H9 (cell line): ENCODE measurements around the gene AVEN. TPM values are rescaled to one million over a fixed set of nuclear protein-coding genes. Genes with fewer than 3 reads are reported as not detected.

ENCODE experiments used
- DNase-seq: peaks from one replicate; pipeline ENCODE4 v3.0.0-alpha.2; 2017
- H2AFZ ChIP-seq: one replicate; pipeline ENCODE4 v1.6.1; 2013; ENCODE audit warnings: mild to moderate bottlenecking, low read length, control low read depth, moderate library complexity
- H2AK5ac ChIP-seq: 2 replicates; pipeline ENCODE4 v1.6.1; 2013; ENCODE audit warnings: low read length, control low read depth, mixed read lengths; ENCODE audit not compliant: insufficient read length
- H2BK120ac ChIP-seq: one replicate; pipeline ENCODE4 v1.6.1; 2013; ENCODE audit warnings: low read depth, mild to moderate bottlenecking, low read length, control low read depth, inconsistent platforms; ENCODE audit not compliant: poor library complexity, severe bottlenecking
- H2BK12ac ChIP-seq: 2 replicates; pipeline ENCODE4 v1.6.1; 2013; ENCODE audit warnings: low read length, control low read depth, mixed read lengths, low read depth; ENCODE audit not compliant: insufficient read length
- H2BK15ac ChIP-seq: 2 replicates; pipeline ENCODE4 v1.6.1; 2013; ENCODE audit warnings: low read depth, low read length, control low read depth
- H2BK20ac ChIP-seq: one replicate; pipeline ENCODE4 v1.6.1; 2013; ENCODE audit warnings: low read depth, mild to moderate bottlenecking, low read length, control low read depth, inconsistent platforms; ENCODE audit not compliant: poor library complexity, severe bottlenecking
- H2BK5ac ChIP-seq: 2 replicates; pipeline ENCODE4 v1.6.1; 2013; ENCODE audit warnings: low read length, control low read depth, mixed read lengths; ENCODE audit not compliant: insufficient read length
- H3K14ac ChIP-seq: 2 replicates; pipeline ENCODE4 v1.6.1; 2013; ENCODE audit warnings: low read length, control low read depth; ENCODE audit not compliant: insufficient read depth
- H3K18ac ChIP-seq: 2 replicates; pipeline ENCODE4 v1.6.1; 2013; ENCODE audit warnings: low read depth, mild to moderate bottlenecking, mixed read lengths, low read length, control low read depth; ENCODE audit not compliant: insufficient read length
- H3K23ac ChIP-seq: 2 replicates; pipeline ENCODE4 v1.6.1; 2013; ENCODE audit warnings: low read length, control low read depth, mixed read lengths, low read depth; ENCODE audit not compliant: insufficient read length
- H3K23me2 ChIP-seq: 2 replicates; pipeline ENCODE4 v1.6.1; 2013; ENCODE audit warnings: low read depth, mild to moderate bottlenecking, mixed read lengths, low read length, control low read depth; ENCODE audit not compliant: insufficient read length, poor library complexity, severe bottlenecking
- H3K27ac ChIP-seq: 2 replicates; pipeline ENCODE4 v1.5.1; 2013; ENCODE audit warnings: low read length, control low read depth, mixed read lengths, low read depth; ENCODE audit not compliant: insufficient read length
- H3K27me3 ChIP-seq: 2 replicates; pipeline ENCODE4 v1.6.1; 2013; ENCODE audit warnings: low read length, control low read depth, inconsistent platforms; ENCODE audit not compliant: insufficient read depth
- H3K4ac ChIP-seq: 2 replicates; pipeline ENCODE4 v1.6.1; 2013; ENCODE audit warnings: low read depth, mild to moderate bottlenecking, control low read depth, inconsistent platforms, low read length, moderate library complexity
- H3K4me1 ChIP-seq: 2 replicates; pipeline ENCODE4 v1.6.1; 2013; ENCODE audit warnings: low read length, control low read depth, inconsistent platforms; ENCODE audit not compliant: insufficient read depth
- H3K4me2 ChIP-seq: 2 replicates; pipeline ENCODE4 v1.6.1; 2013; ENCODE audit warnings: low read length, control low read depth, mixed read lengths; ENCODE audit not compliant: insufficient read length, insufficient read depth
- H3K56ac ChIP-seq: 2 replicates; pipeline ENCODE4 v1.6.1; 2013; ENCODE audit warnings: low read depth, mild to moderate bottlenecking, mixed read lengths, low read length, control low read depth; ENCODE audit not compliant: insufficient read length
- H3K79me1 ChIP-seq: 2 replicates; pipeline ENCODE4 v1.6.1; 2013; ENCODE audit warnings: low read depth, mild to moderate bottlenecking, moderate library complexity, low read length, control low read depth, inconsistent platforms; ENCODE audit not compliant: insufficient read depth, poor library complexity, severe bottlenecking
- H3K79me2 ChIP-seq: 2 replicates; pipeline ENCODE4 v1.6.1; 2013; ENCODE audit warnings: low read length, control low read depth, inconsistent platforms; ENCODE audit not compliant: insufficient read depth
- H3K9ac ChIP-seq: 2 replicates; pipeline ENCODE4 v1.6.1; 2013; ENCODE audit warnings: low read length, control low read depth, mixed read lengths; ENCODE audit not compliant: insufficient read length; ENCODE audit errors: extremely low read depth
- H3K9me3 ChIP-seq: one replicate; pipeline ENCODE4 v1.6.1; 2013; ENCODE audit warnings: low read depth, low read length, inconsistent platforms; ENCODE audit not compliant: control insufficient read depth
- H3T11ph ChIP-seq: one replicate; pipeline ENCODE4 v1.6.1; 2013; ENCODE audit warnings: mild to moderate bottlenecking, low read length, control low read depth, inconsistent platforms
- H4K20me1 ChIP-seq: one replicate; pipeline ENCODE4 v1.6.1; 2013; ENCODE audit not compliant: control insufficient read depth, insufficient read length, insufficient read depth
- H4K5ac ChIP-seq: 2 replicates; pipeline ENCODE4 v1.6.1; 2013; ENCODE audit warnings: low read depth, mild to moderate bottlenecking, mixed read lengths, low read length, control low read depth; ENCODE audit not compliant: insufficient read length
- H4K8ac ChIP-seq: replicated peaks from 2 replicates; pipeline ENCODE4 v1.6.1; 2013; ENCODE audit warnings: low read length, control low read depth, mixed read lengths, low read depth; ENCODE audit not compliant: insufficient read length
- H4K91ac ChIP-seq: 2 replicates; pipeline ENCODE4 v1.6.1; 2013; ENCODE audit warnings: low read depth, mild to moderate bottlenecking, moderate library complexity, mixed read lengths, low read length, control low read depth; ENCODE audit not compliant: insufficient read length
- H3K27ac Mint-ChIP-seq, 3 experiments: 2 replicates in 2 of 3; 3 replicates in 1 of 3; pipeline ENCODE4 v1.8.0; 2020 to 2021; ENCODE audit warnings: mixed read lengths in 3 of 3, mild to moderate bottlenecking in 1 of 3, moderate library complexity in 1 of 3
- H3K27me3 Mint-ChIP-seq: 2 replicates; pipeline ENCODE4 v1.8.0; 2021; ENCODE audit warnings: low read depth, mild to moderate bottlenecking, moderate library complexity, mixed read lengths
- H3K36me3 Mint-ChIP-seq, 3 experiments: 2 replicates in 2 of 3; 3 replicates in 1 of 3; pipeline ENCODE4 v1.8.0; 2020 to 2021; ENCODE audit warnings: low read depth in 3 of 3, mixed read lengths in 3 of 3; ENCODE audit not compliant: insufficient read depth in 1 of 3
- H3K4me1 Mint-ChIP-seq, 2 experiments: 2 replicates each; pipeline ENCODE4 v1.8.0; 2020; ENCODE audit warnings: mixed read lengths in 2 of 2
- H3K4me3 Mint-ChIP-seq, 2 experiments: 2 replicates in 1 of 2; 3 replicates in 1 of 2; pipeline ENCODE4 v1.8.0; 2020 to 2021; ENCODE audit warnings: mild to moderate bottlenecking in 2 of 2, mixed read lengths in 2 of 2, moderate library complexity in 1 of 2
- H3K9me3 Mint-ChIP-seq, 2 experiments: 2 replicates in 1 of 2; 3 replicates in 1 of 2; pipeline ENCODE4 v1.8.0; 2020; ENCODE audit warnings: mild to moderate bottlenecking in 2 of 2, mixed read lengths in 2 of 2, moderate library complexity in 1 of 2
- CTCF ChIP-seq: fragments of 200-600 bp; sonication (generic); conservative IDR thresholded peaks from 3 replicates; pipeline ENCODE4 v1.8.0; 2021; ENCODE audit warnings: antibody characterized with exemption, mild to moderate bottlenecking
- WGBS: extraction: QIAGEN DNeasy Blood & Tissue Kit; methylation state at CpG from one replicate; pipeline ENCODE4 v1.1.7; 2013; ENCODE audit warnings: missing lambda C conversion rate, low lambda C conversion rate, mixed read lengths; ENCODE audit not compliant: insufficient read length; ENCODE audit errors: extremely low coverage; 5-methylcytosine and 5-hydroxymethylcytosine counted together
- long read RNA-seq: library from polyadenylated mRNA; unstranded; transcript quantifications from one replicate; pipeline ENCODE4 v2.0.0, GENCODE V29; 2020
- total RNA-seq: library from RNA; stranded (reverse); gene quantifications from 2 replicates; pipeline ENCODE4 v1.2.1, GENCODE V29; 2021

AVEN gene
- total RNA-seq: 16.1 and 18.3 TPM in 2 replicates
- long read RNA-seq, partial matches to known transcripts: 0 of 2 reads
- long read RNA-seq, other reads (novel, unspliced or antisense): 2 of 2 reads

- peak within 1 kb of the TSS; percentile 46 for H3K4me2 ChIP-seq
- H3K18ac ChIP-seq: peak within 1 kb of the TSS; percentile 28
- peak within 1 kb of the TSS; percentile 11 to 92 (median 89); a peak in 6 of 7 replicates for H3K27ac Mint-ChIP-seq
- H3K4ac ChIP-seq: no peak within 1 kb of the TSS
- DNase-seq: peak; percentile 48
- H3K23me2 ChIP-seq: no peaks in the 10 kb centered on the region
- H2BK12ac ChIP-seq: no peak within 1 kb of the TSS
- H3K27ac ChIP-seq: no peak within 1 kb of the TSS
- peaks cover 28% of the 10 kb centered on the region for H3K27me3 Mint-ChIP-seq
- no peak within 1 kb of the TSS for H3K23ac ChIP-seq
- H2BK5ac ChIP-seq: no peak within 1 kb of the TSS
- no peak for TF ChIP-seq CTCF
- no peak within 1 kb of the TSS for H2AFZ ChIP-seq
- H3K79me1 ChIP-seq: no peaks in the 10 kb centered on the region
- peak within 1 kb of the TSS; percentile 95 for H3K14ac ChIP-seq
- no peak within 1 kb of the TSS for H4K91ac ChIP-seq
- H3K79me2 ChIP-seq: no peaks in the 10 kb centered on the region
- H3K4me1 ChIP-seq: no peaks in the 10 kb centered on the region; the same call in 1 of the 2 replicates
- H2BK120ac ChIP-seq: no peak within 1 kb of the TSS
- H3K4me1 Mint-ChIP-seq: peaks cover 8 to 10% of the 10 kb centered on the region in 2 experiments
- H4K5ac ChIP-seq: no peak within 1 kb of the TSS
- no peak within 1 kb of the TSS for H2BK20ac ChIP-seq
- H3K56ac ChIP-seq: no peak within 1 kb of the TSS
- no peak within 1 kb of the TSS for H4K8ac ChIP-seq
- H4K20me1 ChIP-seq: no peaks in the 10 kb centered on the region
- H3K4me3 Mint-ChIP-seq: peak within 1 kb of the TSS; percentile 87 to 91
- H3K36me3 Mint-ChIP-seq: no peaks in the 10 kb centered on the region
- H3K9me3 ChIP-seq: no peaks in the 10 kb centered on the region
- no peak within 1 kb of the TSS for H3T11ph ChIP-seq
- no peak within 1 kb of the TSS for H2AK5ac ChIP-seq
- no peaks in the 10 kb centered on the region for H3K9me3 Mint-ChIP-seq
- WGBS: no CpG with 5 or more reads among the region's 82 CpGs
- peak within 1 kb of the TSS; percentile 54 for H3K9ac ChIP-seq
- H2BK15ac ChIP-seq: no peak within 1 kb of the TSS; the same call in 1 of the 2 replicates
- peaks cover 18% of the 10 kb centered on the region; the same call in 1 of the 2 replicates for H3K27me3 ChIP-seq
Observed at GRCh38 chr15:34038871-34039789, at the start of gene AVEN. Gene AVEN (minus strand): TSS chr15:34039204. CDS start chr15:34039046, 158 bp downstream.
